Glutamatergic neuron (in vitro differentiated cells): ENCODE results near the gene HOMEZ. TPM values are rescaled to one million over a fixed set of nuclear protein-coding genes. Genes with fewer than 3 reads are reported as not detected.
"Not testable (repeated sequence)": the region's sequence is repeated elsewhere in the genome, so short reads cannot be mapped to it uniquely, and the experiment has no call there.

Experiments used
- DNase-seq: peaks from one replicate; pipeline ENCODE4 v3.0.0; 2022
- H3K27ac Mint-ChIP-seq: one replicate; pipeline ENCODE4 v1.8.0; 2020; ENCODE audit warnings: mild to moderate bottlenecking, mixed read lengths, inconsistent platforms; ENCODE audit not compliant: unreplicated experiment
- H3K27me3 Mint-ChIP-seq: one replicate; pipeline ENCODE4 v1.8.0; 2020; ENCODE audit warnings: mild to moderate bottlenecking, moderate library complexity, mixed read lengths, inconsistent platforms; ENCODE audit not compliant: unreplicated experiment
- H3K36me3 Mint-ChIP-seq: one replicate; pipeline ENCODE4 v1.8.0; 2020; ENCODE audit warnings: mild to moderate bottlenecking, mixed read lengths, inconsistent platforms; ENCODE audit not compliant: unreplicated experiment
- H3K4me1 Mint-ChIP-seq: one replicate; pipeline ENCODE4 v1.8.0; 2020; ENCODE audit warnings: mild to moderate bottlenecking, low read depth, mixed read lengths, inconsistent platforms; ENCODE audit not compliant: unreplicated experiment
- H3K4me3 Mint-ChIP-seq: one replicate; pipeline ENCODE4 v1.8.0; 2020; ENCODE audit warnings: mild to moderate bottlenecking, mixed read lengths, inconsistent platforms; ENCODE audit not compliant: unreplicated experiment
- H3K9me3 Mint-ChIP-seq: one replicate; pipeline ENCODE4 v1.8.0; 2020; ENCODE audit warnings: mild to moderate bottlenecking, moderate library complexity, mixed read lengths, inconsistent platforms; ENCODE audit not compliant: unreplicated experiment
- CTCF ChIP-seq: fragments of 200-600 bp; sonication (generic); IDR thresholded peaks from one replicate; pipeline ENCODE4 v1.5.0; 2021; ENCODE audit not compliant: partially characterized antibody, unreplicated experiment
- total RNA-seq: library from RNA; stranded (reverse); fragmentation: NEBNext Ultra II Directional; extraction: Animal tissue kit (Norgen Biotek cat#: 25700); gene quantifications from one replicate; pipeline ENCODE4 v1.2.1, GENCODE V29; 2021; ENCODE audit not compliant: unreplicated experiment

Gene HOMEZ
- total RNA-seq, 1 donor from 2014 or later = 12.2 TPM

DNA sequence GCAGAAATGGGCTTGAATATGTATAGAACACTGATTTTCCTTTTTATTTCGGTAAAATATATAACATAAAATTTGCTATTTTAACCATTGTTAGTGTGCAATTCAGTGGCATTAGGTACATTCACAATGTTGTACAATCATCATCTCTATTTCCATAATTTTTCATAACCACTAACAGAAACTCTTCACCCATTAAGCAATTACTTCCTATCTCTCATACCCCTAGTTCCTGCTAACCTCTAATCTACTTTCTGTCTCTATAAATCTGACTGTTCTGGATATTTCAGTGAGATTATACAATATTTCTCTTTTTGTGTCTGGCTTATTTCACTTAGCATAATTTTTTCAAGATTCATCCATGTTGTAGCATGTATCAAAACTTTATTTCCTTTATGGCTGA, 57.1 kb downstream of the HOMEZ start:
- no peaks in the 10 kb centered on the region for H3K36me3 Mint-ChIP-seq
- peaks cover 1% of the 10 kb centered on the region for H3K9me3 Mint-ChIP-seq
- H3K4me3 Mint-ChIP-seq = no peak overlapping the region
- no peak overlapping the region for H3K27ac Mint-ChIP-seq
- TF ChIP-seq CTCF = no peak
- no peaks in the 10 kb centered on the region for H3K4me1 Mint-ChIP-seq
- H3K27me3 Mint-ChIP-seq = no peaks in the 10 kb centered on the region
- DNase-seq = no peak

DNA sequence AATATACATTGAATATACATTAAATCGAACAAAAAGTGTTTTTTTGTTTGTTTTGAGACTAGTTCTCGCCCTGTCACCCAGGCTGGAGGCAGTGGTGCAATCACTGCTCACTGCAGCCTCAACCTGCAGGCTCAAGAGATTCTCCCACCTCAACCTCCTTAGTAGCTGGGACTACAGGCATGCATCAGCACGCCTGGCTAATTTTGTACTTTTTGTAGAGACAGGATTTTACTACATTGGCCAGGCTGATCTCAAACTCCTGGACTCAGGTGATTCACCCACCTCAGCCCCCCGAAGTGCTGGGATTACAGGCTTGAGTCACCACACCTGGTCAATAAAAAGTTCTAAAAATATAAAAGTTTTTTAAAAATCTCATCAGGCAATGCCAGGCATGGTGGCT, 58.4 kb downstream of the HOMEZ start:
- H3K4me1 Mint-ChIP-seq = no peaks in the 10 kb centered on the region
- no peak overlapping the region for H3K27ac Mint-ChIP-seq
- no peak for TF ChIP-seq CTCF
- H3K4me3 Mint-ChIP-seq = no peak overlapping the region
- H3K9me3 Mint-ChIP-seq = peaks cover 1% of the 10 kb centered on the region
- no peak for DNase-seq
- H3K27me3 Mint-ChIP-seq = no peaks in the 10 kb centered on the region
- H3K36me3 Mint-ChIP-seq = no peaks in the 10 kb centered on the region

GRCh38 chr14:23224958-23225357, 61.0 kb downstream of the HOMEZ start:
- not testable (repeated sequence) for H3K4me3 Mint-ChIP-seq, H3K36me3 Mint-ChIP-seq, DNase-seq, H3K4me1 Mint-ChIP-seq, H3K27ac Mint-ChIP-seq, H3K9me3 Mint-ChIP-seq, H3K27me3 Mint-ChIP-seq

Other genes starting within 250 kb of the HOMEZ start
- gene PSMB11, start 243.9 kb downstream of the HOMEZ start, total RNA-seq = not detected
- gene CDH24, start 228.6 kb downstream of the HOMEZ start, total RNA-seq = 164 TPM
- gene ACIN1, start 191.0 kb downstream of the HOMEZ start, total RNA-seq = 341 TPM
- 40.3 TPM for gene C14orf119, start 190.6 kb downstream of the HOMEZ start, total RNA-seq
- not detected for gene CIROP, start 181.1 kb downstream of the HOMEZ start, total RNA-seq
- gene CEBPE, start 166.9 kb downstream of the HOMEZ start, total RNA-seq = not detected
- 7.9 TPM for gene SLC7A8, start 102.5 kb downstream of the HOMEZ start, total RNA-seq
- gene RNF212B, start 48.2 kb downstream of the HOMEZ start, total RNA-seq = not detected
- gene PPP1R3E, start 16.7 kb upstream of the HOMEZ start, total RNA-seq = 10.8 TPM
- 32.6 TPM for gene BCL2L2, start 20.7 kb upstream of the HOMEZ start, total RNA-seq
- 355 TPM for gene PABPN1, start 35.3 kb upstream of the HOMEZ start, total RNA-seq
- gene SLC22A17, start 66.8 kb upstream of the HOMEZ start, total RNA-seq = 70.6 TPM
- gene EFS, start 79.0 kb upstream of the HOMEZ start, total RNA-seq = 90.4 TPM
- not detected for gene IL25, start 86.7 kb upstream of the HOMEZ start, total RNA-seq
- gene CMTM5, start 90.9 kb upstream of the HOMEZ start, total RNA-seq = not detected
- gene MYH6, start 122.1 kb upstream of the HOMEZ start, total RNA-seq = not detected
- not detected for gene MYH7, start 149.5 kb upstream of the HOMEZ start, total RNA-seq
- 46.5 TPM for gene NGDN, start 183.6 kb upstream of the HOMEZ start, total RNA-seq